Adrenal gland (tissue), 5 donors: ENCODE results near the gene SPAG5.

Source experiments
- CTCF ChIP-seq, 6 experiments: fragments of 450-650 bp in 4 of 6; fragments of 200-600 bp in 2 of 6; sonication (generic) in 1 of 6; IDR thresholded peaks; 1 replicate in 5 of 6; 2 replicates in 1 of 6; pipeline versions ENCODE4 v1.5.1 to v1.8.0; 2016 to 2021; ENCODE audit warnings: antibody characterized with exemption in 6 of 6, mild to moderate bottlenecking in 2 of 6, moderate library complexity in 1 of 6
- POLR2A ChIP-seq, 2 donors: fragments of 450-650 bp; IDR thresholded peaks; one replicate each; pipeline ENCODE4 v1.6.1; 2017; ENCODE audit warnings: antibody characterized with exemption in 2 of 2, mild to moderate bottlenecking in 2 of 2, moderate library complexity in 1 of 2
- donor health status: DM: no; HTN: no; CAD: no.

GRCh38 chr17:28592260-28592659 is 6.6 kb downstream of the SPAG5 start:
- TF ChIP-seq CTCF (IDR thresholded peaks at IDR 0.05) (no peak), POLR2A (IDR thresholded peaks at IDR 0.05) (no peak)
